CD14-positive monocyte (primary cell): ENCODE results near the gene MRPL21. TPM values are rescaled to one million over a fixed set of nuclear protein-coding genes. Genes with fewer than 3 reads are reported as not detected.

Experiments used
- DNase-seq, 3 donors: peaks; one replicate each; pipeline ENCODE4 v3.0.0-alpha.2; 2011 to 2022
- H2AFZ ChIP-seq: 2 replicates; pipeline ENCODE4 v1.6.0; 2012; ENCODE audit warnings: mild to moderate bottlenecking, low read depth, low read length, inconsistent platforms; ENCODE audit not compliant: insufficient read depth, poor library complexity, severe bottlenecking
- H3K27ac ChIP-seq, 2 donors: 1 replicate in 1 of 2; 2 replicates in 1 of 2; pipeline ENCODE4 v1.5.1; 2012 to 2013; ENCODE audit warnings: low read length in 2 of 2, control low read depth in 1 of 2, inconsistent platforms in 1 of 2, low read depth in 1 of 2, mild to moderate bottlenecking in 1 of 2
- H3K27me3 ChIP-seq, 2 donors: one replicate each; pipeline versions ENCODE4 v1.6.0 to v1.6.1; 2011 to 2013; ENCODE audit warnings: low read length in 2 of 2; ENCODE audit not compliant: control insufficient read depth in 2 of 2, insufficient read depth in 2 of 2
- H3K36me3 ChIP-seq, 2 donors: replicated peaks in 1 of 2; 1 replicate in 1 of 2; 2 replicates in 1 of 2; pipeline versions ENCODE4 v1.5.1 to v1.6.1; 2012 to 2013; ENCODE audit warnings: low read length in 2 of 2, control low read depth in 1 of 2, inconsistent platforms in 1 of 2, mild to moderate bottlenecking in 1 of 2; ENCODE audit not compliant: insufficient read depth in 2 of 2, control insufficient read depth in 1 of 2
- H3K4me1 ChIP-seq, 2 donors: 1 replicate in 1 of 2; 2 replicates in 1 of 2; pipeline versions ENCODE4 v1.5.1 to v1.6.1; 2012 to 2013; ENCODE audit warnings: low read length in 2 of 2, control low read depth in 1 of 2, inconsistent platforms in 1 of 2, mild to moderate bottlenecking in 1 of 2, moderate library complexity in 1 of 2; ENCODE audit not compliant: insufficient read depth in 2 of 2, control insufficient read depth in 1 of 2
- H3K4me2 ChIP-seq: replicated peaks from 2 replicates; pipeline ENCODE3; 2012; ENCODE audit warnings: low read length, moderate library complexity, mild to moderate bottlenecking; ENCODE audit not compliant: poor library complexity, severe bottlenecking; ENCODE audit errors: extremely low read depth
- H3K4me3 ChIP-seq, 3 experiments: fragments of 200-600 bp in 1 of 3; sonication (generic) in 1 of 3; replicated peaks in 1 of 3; 1 replicate in 2 of 3; 2 replicates in 1 of 3; pipeline ENCODE4 v1.5.1; 2011 to 2013; ENCODE audit warnings: low read length in 3 of 3, mild to moderate bottlenecking in 3 of 3, control low read depth in 2 of 3, low read depth in 2 of 3, inconsistent platforms in 1 of 3, moderate library complexity in 1 of 3
- H3K79me2 ChIP-seq: 2 replicates; pipeline ENCODE4 v1.6.0; 2012; ENCODE audit warnings: mild to moderate bottlenecking, control low read depth, inconsistent platforms, low read length, moderate library complexity; ENCODE audit not compliant: insufficient read depth
- H3K9ac ChIP-seq: 2 replicates; pipeline ENCODE4 v1.6.0; 2017; ENCODE audit warnings: low read length, mild to moderate bottlenecking; ENCODE audit not compliant: insufficient read depth, poor library complexity, severe bottlenecking
- H3K9me3 ChIP-seq, 2 donors: replicated peaks in 1 of 2; 1 replicate in 1 of 2; 2 replicates in 1 of 2; pipeline versions ENCODE4 v1.5.1 to v1.6.1; 2012 to 2013; ENCODE audit warnings: low read length in 2 of 2, control low read depth in 1 of 2; ENCODE audit not compliant: control insufficient read depth in 1 of 2, insufficient read depth in 1 of 2
- H4K20me1 ChIP-seq: 2 replicates; pipeline ENCODE4 v1.6.0; 2012; ENCODE audit warnings: mild to moderate bottlenecking, low read length, control low read depth, moderate library complexity; ENCODE audit not compliant: insufficient read depth
- H3K27ac Mint-ChIP-seq, 7 donors: one replicate each; pipeline ENCODE4 v1.8.0; 2020; ENCODE audit warnings: mild to moderate bottlenecking in 7 of 7, mixed read lengths in 7 of 7, moderate library complexity in 6 of 7, inconsistent platforms in 2 of 7
- H3K27me3 Mint-ChIP-seq, 3 donors: one replicate each; pipeline ENCODE4 v1.8.0; 2021 to 2022; ENCODE audit warnings: low read depth in 3 of 3, mild to moderate bottlenecking in 3 of 3, mixed read lengths in 3 of 3, moderate library complexity in 3 of 3, inconsistent platforms in 1 of 3
- H3K36me3 Mint-ChIP-seq, 2 donors: one replicate each; pipeline ENCODE4 v1.8.0; 2020; ENCODE audit warnings: mixed read lengths in 2 of 2, inconsistent platforms in 1 of 2, mild to moderate bottlenecking in 1 of 2
- H3K4me1 Mint-ChIP-seq: one replicate; pipeline ENCODE4 v1.8.0; 2020; ENCODE audit warnings: mild to moderate bottlenecking, mixed read lengths
- H3K4me3 Mint-ChIP-seq, 2 donors: one replicate each; pipeline ENCODE4 v1.8.0; 2020; ENCODE audit warnings: mild to moderate bottlenecking in 2 of 2, mixed read lengths in 2 of 2, moderate library complexity in 1 of 2
- H3K9me3 Mint-ChIP-seq, 7 donors: one replicate each; pipeline ENCODE4 v1.8.0; 2020 to 2022; ENCODE audit warnings: mixed read lengths in 7 of 7, mild to moderate bottlenecking in 6 of 7, moderate library complexity in 6 of 7, inconsistent platforms in 2 of 7
- CTCF ChIP-seq: fragments of 200-600 bp; IDR thresholded peaks from one replicate; pipeline ENCODE4 v1.8.0; 2022; ENCODE audit warnings: antibody characterized with exemption, mild to moderate bottlenecking
- WGBS: methylation state at CpG from one replicate; pipeline ENCODE4 v1.1.5; 2013; ENCODE audit warnings: missing lambda C conversion rate; ENCODE audit not compliant: insufficient coverage; 5-methylcytosine and 5-hydroxymethylcytosine counted together
- intact Hi-C, 2 donors: fragments of 100-400 bp; cut with micrococcal nuclease; formaldehyde crosslinking; loops; one replicate each; pipeline versions ENCODE4 v1.15.0 to v1.15.1; 2023
- polyA plus RNA-seq, 3 donors: library from polyadenylated mRNA; depleted of rRNA in 1 of 3; unstranded in 2 of 3; stranded (reverse) in 1 of 3; fragments of 300-500 nt in 2 of 3; fragments of >200 nt in 1 of 3; fragmentation: Illumina TruSeq in 2 of 3; gene quantifications; 1 replicate in 2 of 3; 2 replicates in 1 of 3; pipeline ENCODE4 v1.2.3, GENCODE V29; 2012 to 2021

MRPL21 gene
- polyA plus RNA-seq, 3 donors, result 38.8 to 138 (median 104) TPM

- no peak overlapping the region for H3K4me3 ChIP-seq
- H3K27ac Mint-ChIP-seq, result no peak overlapping the region
- DNase-seq, result no peak
- no peak overlapping the region for H3K27ac ChIP-seq
- H3K4me2 ChIP-seq, result no peak overlapping the region
- H2AFZ ChIP-seq, result no peak overlapping the region
- no peak for TF ChIP-seq CTCF
- H3K4me1 ChIP-seq, result peaks cover 5 to 7% of the 10 kb centered on the region in 2 donors
- H3K9me3 Mint-ChIP-seq, result peaks cover 11 to 28% (median 14%) of the 10 kb centered on the region in 7 donors
- H3K4me1 Mint-ChIP-seq, result peaks cover 12% of the 10 kb centered on the region
- H3K27me3 ChIP-seq, result no peaks in the 10 kb centered on the region
- no peaks in the 10 kb centered on the region for H3K36me3 Mint-ChIP-seq
- 95% methylated on average over 6 of the region's 11 CpGs for WGBS
- H4K20me1 ChIP-seq, result no peaks in the 10 kb centered on the region
- peaks cover 6 to 8% of the 10 kb centered on the region in 2 donors for H3K9me3 ChIP-seq
- no peaks in the 10 kb centered on the region for H3K36me3 ChIP-seq
- peaks cover 6 to 7% (median 6%) of the 10 kb centered on the region in 3 donors for H3K27me3 Mint-ChIP-seq
- intact Hi-C loops, result no loop called here
- no peaks in the 10 kb centered on the region for H3K79me2 ChIP-seq
- no peak overlapping the region for H3K4me3 Mint-ChIP-seq
- no peak overlapping the region for H3K9ac ChIP-seq
Measured at GRCh38 chr11:68865241-68865640, 38.4 kb downstream of the MRPL21 start.

GRCh38 chr11:68863553-68864265 lies 39.9 kb downstream of the MRPL21 start:
- Histone ChIP-seq H3K27ac (no peak overlapping the region), H3K4me3 (no peak overlapping the region), H3K9ac (no peak overlapping the region), H3K9me3 (peaks cover 6 to 8% of the 10 kb centered on the region in 2 donors), H3K36me3 (no peaks in the 10 kb centered on the region), H3K79me2 (no peaks in the 10 kb centered on the region), H3K4me1 (no peaks in the 10 kb centered on the region), H4K20me1 (no peaks in the 10 kb centered on the region), H2AFZ (no peak overlapping the region), H3K27me3 (no peaks in the 10 kb centered on the region), H3K4me2 (no peak overlapping the region)
- WGBS, result 100% methylated on average over 1 of the region's 3 CpGs
- Mint-ChIP-seq H3K27me3 (peaks cover 2 to 5% (median 2%) of the 10 kb centered on the region in 3 donors), H3K4me1 (no peaks in the 10 kb centered on the region), H3K9me3 (peaks cover 11 to 29% (median 14%) of the 10 kb centered on the region in 7 donors), H3K27ac (peak overlapping the region in 1 of 7 donors; percentile 41), H3K36me3 (no peaks in the 10 kb centered on the region), H3K4me3 (no peak overlapping the region)
- no peak for DNase-seq
- TF ChIP-seq CTCF, result no peak
- intact Hi-C loops, result no loop called here
